DOHH2 (cell line): ENCODE results near the gene CTTNBP2NL.

ENCODE experiments used
- H3F3A ChIP-seq: fragments of 200-600 bp; sonication (generic), shearing (Covaris generic); 2 replicates; pipeline ENCODE4 v1.6.0; 2016; ENCODE audit warnings: antibody characterized with exemption, mild to moderate bottlenecking; ENCODE audit not compliant: control insufficient read depth, insufficient read depth
- H3K27ac ChIP-seq: fragments of 200-600 bp; sonication (generic); 2 replicates; pipeline ENCODE4 v1.5.1; 2014; ENCODE audit warnings: low read depth, mild to moderate bottlenecking, low read length, moderate library complexity
- H3K27me3 ChIP-seq: fragments of 200-600 bp; sonication (generic); 2 replicates; pipeline ENCODE4 v1.6.1; 2014; ENCODE audit warnings: mild to moderate bottlenecking, low read length, mixed read lengths; ENCODE audit not compliant: control insufficient read depth
- H3K36me3 ChIP-seq: fragments of 200-600 bp; sonication (generic); 2 replicates; pipeline ENCODE4 v1.6.1; 2014; ENCODE audit warnings: mild to moderate bottlenecking, low read length, moderate library complexity, mixed read lengths; ENCODE audit not compliant: control insufficient read depth
- H3K4me1 ChIP-seq: fragments of 200-600 bp; sonication (generic); 2 replicates; pipeline ENCODE4 v1.6.1; 2014; ENCODE audit warnings: mild to moderate bottlenecking, low read length, mixed read lengths; ENCODE audit not compliant: control insufficient read depth
- H3K4me2 ChIP-seq: fragments of 200-600 bp; sonication (generic); 2 replicates; pipeline ENCODE4 v1.6.0; 2014; ENCODE audit warnings: mild to moderate bottlenecking, low read length, moderate library complexity
- H3K4me3 ChIP-seq: fragments of 200-600 bp; sonication (generic); 2 replicates; pipeline ENCODE4 v1.5.1; 2014; ENCODE audit warnings: mild to moderate bottlenecking, low read length, mixed read lengths
- H3K79me2 ChIP-seq: fragments of 200-600 bp; sonication (generic); 2 replicates; pipeline ENCODE4 v1.6.1; 2014; ENCODE audit warnings: mild to moderate bottlenecking, low read length, mixed read lengths; ENCODE audit not compliant: control insufficient read depth
- H3K9me2 ChIP-seq: fragments of 200-600 bp; sonication (generic); replicated peaks from 2 replicates; pipeline ENCODE4 v1.6.1; 2014; ENCODE audit warnings: mild to moderate bottlenecking, low read length, mixed read lengths; ENCODE audit not compliant: control insufficient read depth
- H3K9me3 ChIP-seq: fragments of 200-600 bp; sonication (generic); 2 replicates; pipeline ENCODE4 v1.6.1; 2014; ENCODE audit warnings: antibody characterized with exemption, low read length, mixed read lengths; ENCODE audit not compliant: control insufficient read depth, insufficient read depth
- H4K20me1 ChIP-seq: fragments of 200-600 bp; sonication (generic); 2 replicates; pipeline ENCODE4 v1.6.0; 2014; ENCODE audit warnings: low read depth, mild to moderate bottlenecking, antibody characterized with exemption, low read length, moderate library complexity; ENCODE audit not compliant: control insufficient read depth, insufficient read depth
- EZH2phosphoT487 ChIP-seq: fragments of 200-600 bp; sonication (generic); IDR thresholded peaks from 2 replicates; pipeline ENCODE4 v1.6.1; 2017; ENCODE audit warnings: borderline replicate concordance, mild to moderate bottlenecking, antibody characterized with exemption, low read length, moderate library complexity, mixed read lengths
- TF ChIP-seq, protein P1 (sequence below): fragments of 200-600 bp; sonication (generic); IDR thresholded peaks from one replicate; pipeline ENCODE4 v1.5.1; 2014; ENCODE audit warnings: antibody characterized with exemption, mild to moderate bottlenecking, low read depth, low read length; ENCODE audit not compliant: poor library complexity, severe bottlenecking

The CTTNBP2NL gene

DNA sequence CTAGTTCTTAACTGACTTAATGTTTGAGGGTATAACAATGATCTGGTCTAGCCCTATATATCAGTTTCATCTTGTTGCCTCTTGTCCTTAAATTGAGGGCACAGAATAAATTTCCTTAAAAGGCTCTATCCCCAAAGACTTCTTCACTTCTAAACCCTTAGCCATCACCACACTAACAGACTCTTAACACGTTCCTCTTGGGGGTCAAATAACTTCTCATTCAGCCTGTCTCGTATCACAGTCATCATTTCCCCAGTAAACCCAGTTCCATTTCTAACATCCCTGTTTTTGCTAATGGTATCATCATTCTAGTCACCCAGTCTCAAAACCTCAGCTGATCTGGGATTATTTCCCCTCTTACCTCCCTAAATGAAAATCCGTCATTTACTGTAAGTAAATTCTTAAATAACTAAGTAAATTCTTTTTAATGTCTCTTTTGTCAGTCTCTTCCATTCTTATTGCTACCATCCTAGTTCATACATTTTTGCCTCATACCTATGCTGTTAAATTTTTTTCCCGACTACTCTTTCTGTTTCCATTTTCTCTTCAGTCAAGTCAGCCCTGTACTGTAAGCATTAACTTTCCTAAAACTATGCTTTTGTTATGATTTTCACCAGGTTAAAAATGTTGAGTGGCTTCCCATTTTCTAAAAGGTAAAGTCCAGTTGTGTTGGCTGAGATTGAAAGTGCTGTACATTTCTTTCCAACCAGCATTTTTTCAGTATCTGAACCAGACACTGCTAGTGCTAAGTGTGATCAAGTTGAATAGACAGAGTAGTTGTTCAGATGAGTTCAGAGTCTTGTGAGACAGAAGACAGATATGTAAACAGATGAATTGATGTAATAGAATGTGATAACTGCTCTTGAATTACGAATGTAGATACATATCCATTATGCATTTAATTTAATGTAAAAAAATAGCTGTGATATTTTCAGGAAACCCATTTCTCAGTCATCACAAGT, 6.9 kb downstream of the CTTNBP2NL start:
- H3K36me3 ChIP-seq: no peaks in the 10 kb centered on the region
- H3K4me3 ChIP-seq: no peak overlapping the region
- H3K27ac ChIP-seq: no peak overlapping the region
- H3K9me2 ChIP-seq: no peaks in the 10 kb centered on the region
- TF ChIP-seq EZH2phosphoT487: no peak
- TF ChIP-seq, protein P1, sequence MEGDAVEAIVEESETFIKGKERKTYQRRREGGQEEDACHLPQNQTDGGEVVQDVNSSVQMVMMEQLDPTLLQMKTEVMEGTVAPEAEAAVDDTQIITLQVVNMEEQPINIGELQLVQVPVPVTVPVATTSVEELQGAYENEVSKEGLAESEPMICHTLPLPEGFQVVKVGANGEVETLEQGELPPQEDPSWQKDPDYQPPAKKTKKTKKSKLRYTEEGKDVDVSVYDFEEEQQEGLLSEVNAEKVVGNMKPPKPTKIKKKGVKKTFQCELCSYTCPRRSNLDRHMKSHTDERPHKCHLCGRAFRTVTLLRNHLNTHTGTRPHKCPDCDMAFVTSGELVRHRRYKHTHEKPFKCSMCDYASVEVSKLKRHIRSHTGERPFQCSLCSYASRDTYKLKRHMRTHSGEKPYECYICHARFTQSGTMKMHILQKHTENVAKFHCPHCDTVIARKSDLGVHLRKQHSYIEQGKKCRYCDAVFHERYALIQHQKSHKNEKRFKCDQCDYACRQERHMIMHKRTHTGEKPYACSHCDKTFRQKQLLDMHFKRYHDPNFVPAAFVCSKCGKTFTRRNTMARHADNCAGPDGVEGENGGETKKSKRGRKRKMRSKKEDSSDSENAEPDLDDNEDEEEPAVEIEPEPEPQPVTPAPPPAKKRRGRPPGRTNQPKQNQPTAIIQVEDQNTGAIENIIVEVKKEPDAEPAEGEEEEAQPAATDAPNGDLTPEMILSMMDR: no peak
- no peaks in the 10 kb centered on the region for H3K9me3 ChIP-seq
- 0 out of 2 replicates have a peak, but pooled peaks cover 1% of the 10 kb centered on the region for H3F3A ChIP-seq
- no peaks in the 10 kb centered on the region for H4K20me1 ChIP-seq
- H3K79me2 ChIP-seq: peaks cover 15% of the 10 kb centered on the region
- no peak overlapping the region for H3K4me2 ChIP-seq
- no peaks in the 10 kb centered on the region for H3K27me3 ChIP-seq
- peaks cover 10% of the 10 kb centered on the region for H3K4me1 ChIP-seq

DNA sequence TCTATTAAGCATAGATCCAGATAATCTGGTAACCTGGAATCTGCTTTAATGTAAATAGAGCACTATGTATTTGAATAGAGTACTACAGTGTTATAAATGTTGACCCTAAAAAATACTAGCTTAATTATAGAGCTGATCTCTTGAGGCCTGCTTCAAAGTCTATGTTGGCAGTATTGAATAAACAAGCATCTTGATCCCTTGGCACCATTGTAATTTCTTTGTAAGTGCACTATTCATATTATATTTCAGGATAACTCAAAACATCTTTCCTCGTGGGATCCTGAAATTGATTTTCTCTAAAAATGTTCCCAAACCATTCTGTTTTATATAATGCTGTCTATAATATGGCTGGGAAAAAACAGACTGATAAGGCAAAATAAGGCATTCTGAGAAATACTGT, 10.8 kb downstream of the CTTNBP2NL start:
- H3K4me1 ChIP-seq: no peaks in the 10 kb centered on the region

DNA sequence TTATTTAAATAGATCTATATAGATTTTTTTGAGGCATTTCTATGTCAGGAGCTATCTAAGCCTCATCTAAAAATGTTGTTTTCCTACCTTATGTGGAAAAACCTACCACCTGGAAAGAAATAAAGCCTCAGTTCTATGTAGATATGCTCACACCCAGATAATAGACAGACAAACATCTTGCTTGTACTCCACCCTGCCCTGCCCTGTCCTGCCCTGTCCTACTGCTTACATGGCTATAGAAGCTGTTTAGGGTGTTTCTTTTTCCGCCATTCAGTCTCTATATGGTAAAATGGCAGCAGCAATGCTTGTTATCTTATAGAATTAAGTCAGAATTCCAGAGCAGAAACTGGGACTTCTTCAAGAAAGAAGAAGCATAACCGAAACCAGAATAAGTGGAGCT, 13.4 kb downstream of the CTTNBP2NL start:
- no peak overlapping the region for H3K4me2 ChIP-seq
- no peaks in the 10 kb centered on the region for H3K9me3 ChIP-seq
- H3K27me3 ChIP-seq: no peaks in the 10 kb centered on the region
- no peaks in the 10 kb centered on the region for H3F3A ChIP-seq
- H3K27ac ChIP-seq: no peak overlapping the region
- no peak overlapping the region for H3K4me3 ChIP-seq
- no peaks in the 10 kb centered on the region for H3K36me3 ChIP-seq
- no peaks in the 10 kb centered on the region for H3K9me2 ChIP-seq
- H3K79me2 ChIP-seq: no peaks in the 10 kb centered on the region
- no peaks in the 10 kb centered on the region for H3K4me1 ChIP-seq
- no peak for TF ChIP-seq EZH2phosphoT487
- TF ChIP-seq, protein P1: no peak
- no peaks in the 10 kb centered on the region for H4K20me1 ChIP-seq

More for the DNA sequence above, 10.8 kb downstream of the CTTNBP2NL start:
- H3K4me3 ChIP-seq: no peak overlapping the region
- no peaks in the 10 kb centered on the region for H3K9me2 ChIP-seq
- H4K20me1 ChIP-seq: no peaks in the 10 kb centered on the region
- H3K4me2 ChIP-seq: no peak overlapping the region
- no peak overlapping the region for H3K27ac ChIP-seq
- H3K36me3 ChIP-seq: no peaks in the 10 kb centered on the region
- TF ChIP-seq EZH2phosphoT487: no peak
- TF ChIP-seq, protein P1: no peak
- H3F3A ChIP-seq: no peaks in the 10 kb centered on the region
- no peaks in the 10 kb centered on the region for H3K27me3 ChIP-seq
- no peaks in the 10 kb centered on the region for H3K79me2 ChIP-seq
- H3K9me3 ChIP-seq: no peaks in the 10 kb centered on the region
